GM21619 (cell line): ENCODE measurements around the gene SOX6.
A peak's percentile ranks its signal among the peaks of the same experiment; 100 is the strongest.

Experiments used
- ATAC-seq: cut with Tn5 transposase; IDR thresholded peaks from one replicate; pipeline ENCODE4 v1.9.1; 2021; ENCODE audit not compliant: unreplicated experiment

SOX6 gene

GRCh38 chr11:16279524-16279923 lies 76.8 kb downstream of the SOX6 start:
- no peak for ATAC-seq

- ATAC-seq = no peak
Observed at GRCh38 chr11:16278979-16279378, 77.4 kb downstream of the SOX6 start.

GRCh38 chr11:16278273-16278672 lies 78.1 kb downstream of the SOX6 start:
- no peak for ATAC-seq

GRCh38 chr11:16276251-16276650 lies 80.1 kb downstream of the SOX6 start:
- no peak for ATAC-seq

GRCh38 chr11:16271258-16271657 lies 85.1 kb downstream of the SOX6 start:
- ATAC-seq = no peak

GRCh38 chr11:16266021-16266420 lies 90.3 kb downstream of the SOX6 start:
- ATAC-seq = no peak

- no peak for ATAC-seq
Observed at GRCh38 chr11:16265022-16265421, 91.3 kb downstream of the SOX6 start.

GRCh38 chr11:16262645-16262955 lies 93.7 kb downstream of the SOX6 start:
- ATAC-seq = no peak

GRCh38 chr11:16261836-16262644 lies 94.3 kb downstream of the SOX6 start:
- peak; percentile 94 for ATAC-seq

- ATAC-seq = no peak
Observed at GRCh38 chr11:16252373-16252772, 104.0 kb downstream of the SOX6 start.

- no peak for ATAC-seq
Observed at GRCh38 chr11:16248248-16248647, 108.1 kb downstream of the SOX6 start.

GRCh38 chr11:16242806-16243205 lies 113.5 kb downstream of the SOX6 start:
- ATAC-seq = peak; percentile 67

GRCh38 chr11:16240687-16241086 lies 115.7 kb downstream of the SOX6 start:
- ATAC-seq = no peak

- ATAC-seq = no peak
Observed at GRCh38 chr11:16239141-16240105, 116.9 kb downstream of the SOX6 start.

GRCh38 chr11:16226245-16226644 lies 130.1 kb downstream of the SOX6 start:
- ATAC-seq = no peak

GRCh38 chr11:16225623-16226022 lies 130.7 kb downstream of the SOX6 start:
- no peak for ATAC-seq

- no peak for ATAC-seq
Observed at GRCh38 chr11:16223558-16223957, 132.8 kb downstream of the SOX6 start.

- no peak for ATAC-seq
Observed at GRCh38 chr11:16217631-16218030, 138.7 kb downstream of the SOX6 start.

GRCh38 chr11:16216831-16217230 lies 139.5 kb downstream of the SOX6 start:
- ATAC-seq = no peak

- no peak for ATAC-seq
Observed at GRCh38 chr11:16215352-16215751, 141.0 kb downstream of the SOX6 start.

- no peak for ATAC-seq
Observed at GRCh38 chr11:16211407-16211806, 144.9 kb downstream of the SOX6 start.

GRCh38 chr11:16204261-16204660 lies 152.1 kb downstream of the SOX6 start:
- no peak for ATAC-seq
